ENCODE results near the gene RNLS. TPM values are rescaled to one million over a fixed set of nuclear protein-coding genes. Genes with fewer than 3 reads are reported as not detected.
"Not testable (repeated sequence)": the region's sequence is repeated elsewhere in the genome, so short reads cannot be mapped to it uniquely, and the experiment has no call there.

Gene RNLS
- total RNA-seq, 1 experiment from 2014 or later = 8.7 TPM

DNA sequence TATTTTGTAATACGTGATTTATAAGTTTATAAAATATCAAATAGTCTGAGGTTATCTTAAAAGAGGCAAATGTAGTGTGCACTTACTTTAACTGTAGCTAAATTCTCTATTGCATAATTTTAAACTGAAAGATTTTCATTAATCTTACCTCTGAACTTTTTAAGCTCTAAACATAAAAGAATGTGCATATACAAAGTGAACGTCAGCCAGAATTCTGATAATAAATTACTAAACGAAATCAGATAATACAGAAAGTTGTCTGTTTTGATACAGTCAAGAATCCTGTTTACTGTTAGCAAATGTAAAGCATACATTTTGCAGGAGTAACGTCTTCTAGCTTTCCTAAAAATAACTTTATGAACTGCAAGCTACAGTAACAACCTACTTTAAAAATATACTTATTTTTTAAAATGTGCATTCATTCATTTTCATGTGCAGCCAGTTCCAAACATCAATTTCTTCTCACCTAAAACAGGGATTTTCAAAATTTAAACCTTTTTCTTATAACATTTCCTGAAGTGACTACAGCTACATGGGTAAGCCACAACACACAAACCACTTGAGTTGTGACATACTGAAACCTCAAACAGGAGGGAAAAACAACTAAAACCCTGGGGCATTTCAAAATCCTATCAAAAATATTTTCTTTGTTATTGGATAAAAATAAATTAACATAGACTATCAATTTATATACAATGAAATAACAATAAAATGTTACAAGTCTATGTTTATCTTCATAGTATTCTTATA is 92.7 kb downstream of the RNLS start:
- ChIA-PET POLR2A (no interaction called here), CTCF (no interaction called here)
- TF ChIP-seq, protein P1, sequence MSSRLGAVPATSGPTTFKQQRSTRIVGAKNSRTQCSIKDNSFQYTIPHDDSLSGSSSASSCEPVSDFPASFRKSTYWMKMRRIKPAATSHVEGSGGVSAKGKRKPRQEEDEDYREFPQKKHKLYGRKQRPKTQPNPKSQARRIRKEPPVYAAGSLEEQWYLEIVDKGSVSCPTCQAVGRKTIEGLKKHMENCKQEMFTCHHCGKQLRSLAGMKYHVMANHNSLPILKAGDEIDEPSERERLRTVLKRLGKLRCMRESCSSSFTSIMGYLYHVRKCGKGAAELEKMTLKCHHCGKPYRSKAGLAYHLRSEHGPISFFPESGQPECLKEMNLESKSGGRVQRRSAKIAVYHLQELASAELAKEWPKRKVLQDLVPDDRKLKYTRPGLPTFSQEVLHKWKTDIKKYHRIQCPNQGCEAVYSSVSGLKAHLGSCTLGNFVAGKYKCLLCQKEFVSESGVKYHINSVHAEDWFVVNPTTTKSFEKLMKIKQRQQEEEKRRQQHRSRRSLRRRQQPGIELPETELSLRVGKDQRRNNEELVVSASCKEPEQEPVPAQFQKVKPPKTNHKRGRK (CRISPR knock-in tag; IDR thresholded peaks at IDR 0.05; ENCODE audit: borderline replicate concordance) = no peak
- TF ChIP-seq ZNF263 (CRISPR knock-in tag; IDR thresholded peaks at IDR 0.05; ENCODE audit: low read depth) (no peak), ATF1 (CRISPR knock-in tag; IDR thresholded peaks at IDR 0.05) (no peak), TEAD1 (CRISPR knock-in tag; IDR thresholded peaks at IDR 0.05) (no peak), JAZF1 (CRISPR knock-in tag; IDR thresholded peaks at IDR 0.05) (no peak), SP1 (CRISPR knock-in tag; conservative IDR thresholded peaks at IDR 0.05) (no peak), ELF4 (CRISPR knock-in tag; IDR thresholded peaks at IDR 0.05; ENCODE audit: low read depth) (no peak)
- TF ChIP-seq, protein P2, sequence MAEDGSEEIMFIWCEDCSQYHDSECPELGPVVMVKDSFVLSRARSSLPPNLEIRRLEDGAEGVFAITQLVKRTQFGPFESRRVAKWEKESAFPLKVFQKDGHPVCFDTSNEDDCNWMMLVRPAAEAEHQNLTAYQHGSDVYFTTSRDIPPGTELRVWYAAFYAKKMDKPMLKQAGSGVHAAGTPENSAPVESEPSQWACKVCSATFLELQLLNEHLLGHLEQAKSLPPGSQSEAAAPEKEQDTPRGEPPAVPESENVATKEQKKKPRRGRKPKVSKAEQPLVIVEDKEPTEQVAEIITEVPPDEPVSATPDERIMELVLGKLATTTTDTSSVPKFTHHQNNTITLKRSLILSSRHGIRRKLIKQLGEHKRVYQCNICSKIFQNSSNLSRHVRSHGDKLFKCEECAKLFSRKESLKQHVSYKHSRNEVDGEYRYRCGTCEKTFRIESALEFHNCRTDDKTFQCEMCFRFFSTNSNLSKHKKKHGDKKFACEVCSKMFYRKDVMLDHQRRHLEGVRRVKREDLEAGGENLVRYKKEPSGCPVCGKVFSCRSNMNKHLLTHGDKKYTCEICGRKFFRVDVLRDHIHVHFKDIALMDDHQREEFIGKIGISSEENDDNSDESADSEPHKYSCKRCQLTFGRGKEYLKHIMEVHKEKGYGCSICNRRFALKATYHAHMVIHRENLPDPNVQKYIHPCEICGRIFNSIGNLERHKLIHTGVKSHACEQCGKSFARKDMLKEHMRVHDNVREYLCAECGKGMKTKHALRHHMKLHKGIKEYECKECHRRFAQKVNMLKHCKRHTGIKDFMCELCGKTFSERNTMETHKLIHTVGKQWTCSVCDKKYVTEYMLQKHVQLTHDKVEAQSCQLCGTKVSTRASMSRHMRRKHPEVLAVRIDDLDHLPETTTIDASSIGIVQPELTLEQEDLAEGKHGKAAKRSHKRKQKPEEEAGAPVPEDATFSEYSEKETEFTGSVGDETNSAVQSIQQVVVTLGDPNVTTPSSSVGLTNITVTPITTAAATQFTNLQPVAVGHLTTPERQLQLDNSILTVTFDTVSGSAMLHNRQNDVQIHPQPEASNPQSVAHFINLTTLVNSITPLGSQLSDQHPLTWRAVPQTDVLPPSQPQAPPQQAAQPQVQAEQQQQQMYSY (CRISPR knock-in tag; IDR thresholded peaks at IDR 0.05) = no peak
- TF ChIP-seq, protein P3, sequence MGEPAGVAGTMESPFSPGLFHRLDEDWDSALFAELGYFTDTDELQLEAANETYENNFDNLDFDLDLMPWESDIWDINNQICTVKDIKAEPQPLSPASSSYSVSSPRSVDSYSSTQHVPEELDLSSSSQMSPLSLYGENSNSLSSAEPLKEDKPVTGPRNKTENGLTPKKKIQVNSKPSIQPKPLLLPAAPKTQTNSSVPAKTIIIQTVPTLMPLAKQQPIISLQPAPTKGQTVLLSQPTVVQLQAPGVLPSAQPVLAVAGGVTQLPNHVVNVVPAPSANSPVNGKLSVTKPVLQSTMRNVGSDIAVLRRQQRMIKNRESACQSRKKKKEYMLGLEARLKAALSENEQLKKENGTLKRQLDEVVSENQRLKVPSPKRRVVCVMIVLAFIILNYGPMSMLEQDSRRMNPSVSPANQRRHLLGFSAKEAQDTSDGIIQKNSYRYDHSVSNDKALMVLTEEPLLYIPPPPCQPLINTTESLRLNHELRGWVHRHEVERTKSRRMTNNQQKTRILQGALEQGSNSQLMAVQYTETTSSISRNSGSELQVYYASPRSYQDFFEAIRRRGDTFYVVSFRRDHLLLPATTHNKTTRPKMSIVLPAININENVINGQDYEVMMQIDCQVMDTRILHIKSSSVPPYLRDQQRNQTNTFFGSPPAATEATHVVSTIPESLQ (CRISPR knock-in tag; IDR thresholded peaks at IDR 0.05) = no peak
- no peak overlapping the region for H3K4me3 Mint-ChIP-seq
- ATAC-seq (no peak), DNase-seq (ENCODE audit: low spot score) (no peak)
- H3K27me3 Mint-ChIP-seq (ENCODE audit: low read depth) = no peaks in the 10 kb centered on the region
- H3K4me1 Mint-ChIP-seq = peaks cover 14% of the 10 kb centered on the region
- H3K27ac Mint-ChIP-seq = no peak overlapping the region
- H3K36me3 Mint-ChIP-seq = no peaks in the 10 kb centered on the region
- peaks cover 5% of the 10 kb centered on the region for H3K9me3 Mint-ChIP-seq

DNA sequence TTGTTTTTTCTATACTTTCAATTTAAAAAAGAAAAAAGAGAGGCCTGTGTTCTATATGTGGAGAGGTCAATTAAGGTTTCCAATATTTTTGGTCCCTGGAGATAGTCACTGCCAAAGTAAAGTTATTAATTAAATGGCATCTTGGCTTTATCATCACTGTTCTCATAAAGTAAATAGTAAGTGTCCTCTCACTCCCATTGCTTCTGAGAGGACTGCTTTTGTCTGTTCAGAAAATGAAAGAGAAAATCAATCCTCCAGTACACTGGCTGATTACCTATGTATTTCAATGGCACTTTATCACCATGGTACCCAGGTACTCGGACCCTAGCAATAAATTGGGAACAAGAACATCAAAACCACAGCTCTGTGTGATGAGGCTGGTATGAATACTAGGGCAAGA is 94.0 kb downstream of the RNLS start:
- H3K4me1 Mint-ChIP-seq = peaks cover 8% of the 10 kb centered on the region
- TF ChIP-seq, protein P4, sequence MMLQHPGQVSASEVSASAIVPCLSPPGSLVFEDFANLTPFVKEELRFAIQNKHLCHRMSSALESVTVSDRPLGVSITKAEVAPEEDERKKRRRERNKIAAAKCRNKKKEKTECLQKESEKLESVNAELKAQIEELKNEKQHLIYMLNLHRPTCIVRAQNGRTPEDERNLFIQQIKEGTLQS (CRISPR knock-in tag; conservative IDR thresholded peaks at IDR 0.05) = no peak
- TF ChIP-seq, protein P5, sequence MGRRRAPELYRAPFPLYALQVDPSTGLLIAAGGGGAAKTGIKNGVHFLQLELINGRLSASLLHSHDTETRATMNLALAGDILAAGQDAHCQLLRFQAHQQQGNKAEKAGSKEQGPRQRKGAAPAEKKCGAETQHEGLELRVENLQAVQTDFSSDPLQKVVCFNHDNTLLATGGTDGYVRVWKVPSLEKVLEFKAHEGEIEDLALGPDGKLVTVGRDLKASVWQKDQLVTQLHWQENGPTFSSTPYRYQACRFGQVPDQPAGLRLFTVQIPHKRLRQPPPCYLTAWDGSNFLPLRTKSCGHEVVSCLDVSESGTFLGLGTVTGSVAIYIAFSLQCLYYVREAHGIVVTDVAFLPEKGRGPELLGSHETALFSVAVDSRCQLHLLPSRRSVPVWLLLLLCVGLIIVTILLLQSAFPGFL (CRISPR knock-in tag; IDR thresholded peaks at IDR 0.05; ENCODE audit: borderline replicate concordance) = no peak
- TF ChIP-seq ZNF423 (CRISPR knock-in tag; IDR thresholded peaks at IDR 0.05) (no peak), RELA (CRISPR knock-in tag; IDR thresholded peaks at IDR 0.05; ENCODE audit: borderline replicate concordance) (no peak), GTF2I (CRISPR knock-in tag; conservative IDR thresholded peaks at IDR 0.05) (no peak), TEAD4 (CRISPR knock-in tag; IDR thresholded peaks at IDR 0.05) (no peak)
- TF ChIP-seq, protein P6, sequence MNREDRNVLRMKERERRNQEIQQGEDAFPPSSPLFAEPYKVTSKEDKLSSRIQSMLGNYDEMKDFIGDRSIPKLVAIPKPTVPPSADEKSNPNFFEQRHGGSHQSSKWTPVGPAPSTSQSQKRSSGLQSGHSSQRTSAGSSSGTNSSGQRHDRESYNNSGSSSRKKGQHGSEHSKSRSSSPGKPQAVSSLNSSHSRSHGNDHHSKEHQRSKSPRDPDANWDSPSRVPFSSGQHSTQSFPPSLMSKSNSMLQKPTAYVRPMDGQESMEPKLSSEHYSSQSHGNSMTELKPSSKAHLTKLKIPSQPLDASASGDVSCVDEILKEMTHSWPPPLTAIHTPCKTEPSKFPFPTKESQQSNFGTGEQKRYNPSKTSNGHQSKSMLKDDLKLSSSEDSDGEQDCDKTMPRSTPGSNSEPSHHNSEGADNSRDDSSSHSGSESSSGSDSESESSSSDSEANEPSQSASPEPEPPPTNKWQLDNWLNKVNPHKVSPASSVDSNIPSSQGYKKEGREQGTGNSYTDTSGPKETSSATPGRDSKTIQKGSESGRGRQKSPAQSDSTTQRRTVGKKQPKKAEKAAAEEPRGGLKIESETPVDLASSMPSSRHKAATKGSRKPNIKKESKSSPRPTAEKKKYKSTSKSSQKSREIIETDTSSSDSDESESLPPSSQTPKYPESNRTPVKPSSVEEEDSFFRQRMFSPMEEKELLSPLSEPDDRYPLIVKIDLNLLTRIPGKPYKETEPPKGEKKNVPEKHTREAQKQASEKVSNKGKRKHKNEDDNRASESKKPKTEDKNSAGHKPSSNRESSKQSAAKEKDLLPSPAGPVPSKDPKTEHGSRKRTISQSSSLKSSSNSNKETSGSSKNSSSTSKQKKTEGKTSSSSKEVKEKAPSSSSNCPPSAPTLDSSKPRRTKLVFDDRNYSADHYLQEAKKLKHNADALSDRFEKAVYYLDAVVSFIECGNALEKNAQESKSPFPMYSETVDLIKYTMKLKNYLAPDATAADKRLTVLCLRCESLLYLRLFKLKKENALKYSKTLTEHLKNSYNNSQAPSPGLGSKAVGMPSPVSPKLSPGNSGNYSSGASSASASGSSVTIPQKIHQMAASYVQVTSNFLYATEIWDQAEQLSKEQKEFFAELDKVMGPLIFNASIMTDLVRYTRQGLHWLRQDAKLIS (CRISPR knock-in tag; IDR thresholded peaks at IDR 0.05; ENCODE audit: borderline replicate concordance) = no peak
- H3K9me3 Mint-ChIP-seq = peaks cover 5% of the 10 kb centered on the region
- ChIA-PET CTCF (no interaction called here), POLR2A (no interaction called here)
- ATAC-seq (no peak), DNase-seq (ENCODE audit: low spot score) (no peak)
- H3K27me3 Mint-ChIP-seq (ENCODE audit: low read depth) = no peaks in the 10 kb centered on the region
- H3K36me3 Mint-ChIP-seq = no peaks in the 10 kb centered on the region
- no peak overlapping the region for H3K4me3 Mint-ChIP-seq
- H3K27ac Mint-ChIP-seq = no peak overlapping the region

DNA sequence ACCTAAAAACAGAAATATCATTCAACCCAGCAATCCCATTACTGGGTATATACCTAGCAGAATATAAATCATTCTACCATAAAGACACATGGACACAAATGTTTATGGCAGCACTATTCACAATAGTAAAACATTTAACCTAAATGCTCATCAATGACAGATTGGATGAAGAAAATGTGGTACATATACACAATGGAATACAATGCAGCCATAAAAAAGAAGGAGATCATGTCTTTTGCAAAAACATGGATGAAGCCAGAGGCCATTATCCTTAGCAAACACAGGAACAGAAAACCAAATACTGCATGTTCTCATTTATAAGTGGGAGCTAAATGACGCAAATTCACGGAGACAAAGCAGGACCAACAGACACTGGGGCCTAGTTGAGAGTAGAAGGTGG is 96.3 kb downstream of the RNLS start:
- H3K4me1 Mint-ChIP-seq; H3K4me3 Mint-ChIP-seq; DNase-seq (ENCODE audit: low spot score); H3K36me3 Mint-ChIP-seq; H3K27ac Mint-ChIP-seq; POLR2A ChIA-PET; CTCF ChIA-PET; H3K27me3 Mint-ChIP-seq (ENCODE audit: low read depth); H3K9me3 Mint-ChIP-seq; ATAC-seq: not testable (repeated sequence)

Data from WTC11 (cell line).